Hepatocyte (in vitro differentiated cells): ENCODE measurements around the gene SORCS2. TPM values are rescaled to one million over a fixed set of nuclear protein-coding genes. Genes with fewer than 3 reads are reported as not detected.
A peak's percentile ranks its signal among the peaks of the same experiment; 100 is the strongest.

ENCODE experiments used
- DNase-seq: peaks from one replicate; pipeline ENCODE4 v3.0.0-alpha.2; 2016; ENCODE audit warnings: low spot score
- H2AFZ ChIP-seq: fragments of 200-600 bp; sonication (generic); 2 replicates; pipeline ENCODE4 v1.6.0; 2016; ENCODE audit warnings: antibody characterized with exemption, mild to moderate bottlenecking
- H3K27ac ChIP-seq: fragments of 200-600 bp; sonication (generic); 2 replicates; pipeline ENCODE4 v1.5.1; 2016; ENCODE audit warnings: mild to moderate bottlenecking
- H3K27me3 ChIP-seq: fragments of 200-600 bp; sonication (generic); 2 replicates; pipeline ENCODE4 v1.6.1; 2016
- H3K36me3 ChIP-seq: fragments of 200-600 bp; sonication (generic); replicated peaks from 2 replicates; pipeline ENCODE4 v1.5.1; 2016; ENCODE audit warnings: low read depth; ENCODE audit not compliant: insufficient read depth
- H3K4me1 ChIP-seq: fragments of 200-600 bp; sonication (generic); 2 replicates; pipeline ENCODE4 v1.5.1; 2016; ENCODE audit warnings: mild to moderate bottlenecking, moderate library complexity; ENCODE audit not compliant: insufficient read depth
- H3K4me2 ChIP-seq: fragments of 200-600 bp; sonication (generic); 2 replicates; pipeline ENCODE4 v1.6.0; 2016
- H3K4me3 ChIP-seq: fragments of 200-600 bp; sonication (generic); 2 replicates; pipeline ENCODE4 v1.5.1; 2016; ENCODE audit warnings: mild to moderate bottlenecking
- H3K79me2 ChIP-seq: fragments of 200-600 bp; sonication (generic); 2 replicates; pipeline ENCODE4 v1.6.0; 2017; ENCODE audit warnings: mild to moderate bottlenecking
- H3K9me2 ChIP-seq: fragments of 200-600 bp; sonication (generic); replicated peaks from 2 replicates; pipeline ENCODE4 v1.6.0; 2017; ENCODE audit warnings: mild to moderate bottlenecking; ENCODE audit not compliant: insufficient read depth
- H3K9me3 ChIP-seq: fragments of 200-600 bp; sonication (generic); 2 replicates; pipeline ENCODE4 v1.5.1; 2016; ENCODE audit warnings: low read depth, mild to moderate bottlenecking
- H4K20me1 ChIP-seq: fragments of 200-600 bp; sonication (generic); 2 replicates; pipeline ENCODE4 v1.6.0; 2016; ENCODE audit warnings: mild to moderate bottlenecking; ENCODE audit not compliant: insufficient read depth, poor library complexity, severe bottlenecking
- EZH2 ChIP-seq: fragments of 200-600 bp; sonication (generic); IDR thresholded peaks from 2 replicates; pipeline ENCODE4 v1.6.1; 2016; ENCODE audit warnings: antibody characterized with exemption, mild to moderate bottlenecking, borderline replicate concordance
- EZH2phosphoT487 ChIP-seq: fragments of 200-600 bp; sonication (generic); IDR thresholded peaks from one replicate; pipeline ENCODE4 v1.6.1; 2018; ENCODE audit warnings: antibody characterized with exemption, mild to moderate bottlenecking, low read depth, moderate library complexity; ENCODE audit not compliant: unreplicated experiment, severe bottlenecking
- WGBS: methylation state at CpG from one replicate; pipeline ENCODE4 v1.1.6; 2016; ENCODE audit warnings: low lambda C conversion rate; ENCODE audit errors: missing lambda C conversion rate; 5-methylcytosine and 5-hydroxymethylcytosine counted together
- polyA plus RNA-seq: library from polyadenylated mRNA; unstranded; fragments of >200 nt; fragmentation: Nextera tagmentation; extraction: Ambion mirVana; gene quantifications from 2 replicates; pipeline ENCODE4 v1.2.1, GENCODE V29; 2016
- total RNA-seq: library from RNA; depleted of rRNA; stranded (reverse); fragments of >200 nt; gene quantifications from 2 replicates; pipeline ENCODE4 v1.2.3, GENCODE V29; 2014
- TF ChIP-seq, protein P1 (sequence below): fragments of 200-600 bp; sonication (generic); IDR thresholded peaks from 2 replicates; pipeline ENCODE4 v1.5.1; 2016; ENCODE audit warnings: antibody characterized with exemption, mild to moderate bottlenecking; ENCODE audit not compliant: poor library complexity

Gene SORCS2
- total and polyA plus RNA-seq, 2 experiments from 2014 or later: 1.6 to 4.8 TPM

DNA sequence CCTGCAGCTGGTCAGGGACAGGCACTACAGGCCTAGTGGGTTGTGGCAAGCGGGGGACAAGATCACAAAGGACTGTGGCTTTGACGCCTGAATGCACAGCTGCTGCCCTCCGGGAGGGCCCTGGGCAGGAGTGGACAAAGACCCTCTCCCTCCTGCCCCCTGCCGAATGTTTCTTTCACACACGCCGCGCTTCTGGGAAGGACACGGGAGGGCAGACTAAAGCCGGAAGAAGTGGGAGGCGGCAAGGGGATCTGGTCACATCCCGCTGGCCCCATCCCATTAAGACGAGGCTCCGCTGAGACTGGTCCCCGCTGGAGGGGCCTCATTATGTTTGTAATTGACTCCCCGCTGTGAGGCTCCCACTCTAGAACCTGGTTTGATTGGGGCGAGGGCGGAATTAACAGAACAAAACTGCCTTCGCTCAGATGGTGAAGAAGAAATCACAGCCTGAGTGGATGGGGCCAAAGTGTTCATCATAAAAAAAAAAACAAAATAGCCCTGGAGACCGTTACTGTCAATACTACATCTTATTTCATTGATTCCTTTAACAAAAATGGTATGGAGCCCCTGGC, 280.2 kb downstream of the SORCS2 start:
- Histone ChIP-seq H2AFZ (no peak overlapping the region), H3K27me3 (no peaks in the 10 kb centered on the region), H3K4me3 (no peak overlapping the region), H3K9me3 (no peaks in the 10 kb centered on the region), H3K79me2 (no peaks in the 10 kb centered on the region), H3K4me1 (no peaks in the 10 kb centered on the region), H3K36me3 (no peaks in the 10 kb centered on the region), H3K9me2 (no peaks in the 10 kb centered on the region), H3K4me2 (no peak overlapping the region), H3K27ac (no peak overlapping the region), H4K20me1 (no peaks in the 10 kb centered on the region)
- 45% methylated on average over 19 of the region's 19 CpGs for WGBS
- no peak for TF ChIP-seq EZH2
- TF ChIP-seq, protein P1, sequence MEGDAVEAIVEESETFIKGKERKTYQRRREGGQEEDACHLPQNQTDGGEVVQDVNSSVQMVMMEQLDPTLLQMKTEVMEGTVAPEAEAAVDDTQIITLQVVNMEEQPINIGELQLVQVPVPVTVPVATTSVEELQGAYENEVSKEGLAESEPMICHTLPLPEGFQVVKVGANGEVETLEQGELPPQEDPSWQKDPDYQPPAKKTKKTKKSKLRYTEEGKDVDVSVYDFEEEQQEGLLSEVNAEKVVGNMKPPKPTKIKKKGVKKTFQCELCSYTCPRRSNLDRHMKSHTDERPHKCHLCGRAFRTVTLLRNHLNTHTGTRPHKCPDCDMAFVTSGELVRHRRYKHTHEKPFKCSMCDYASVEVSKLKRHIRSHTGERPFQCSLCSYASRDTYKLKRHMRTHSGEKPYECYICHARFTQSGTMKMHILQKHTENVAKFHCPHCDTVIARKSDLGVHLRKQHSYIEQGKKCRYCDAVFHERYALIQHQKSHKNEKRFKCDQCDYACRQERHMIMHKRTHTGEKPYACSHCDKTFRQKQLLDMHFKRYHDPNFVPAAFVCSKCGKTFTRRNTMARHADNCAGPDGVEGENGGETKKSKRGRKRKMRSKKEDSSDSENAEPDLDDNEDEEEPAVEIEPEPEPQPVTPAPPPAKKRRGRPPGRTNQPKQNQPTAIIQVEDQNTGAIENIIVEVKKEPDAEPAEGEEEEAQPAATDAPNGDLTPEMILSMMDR: peak; percentile 16
- no peak for DNase-seq

DNA sequence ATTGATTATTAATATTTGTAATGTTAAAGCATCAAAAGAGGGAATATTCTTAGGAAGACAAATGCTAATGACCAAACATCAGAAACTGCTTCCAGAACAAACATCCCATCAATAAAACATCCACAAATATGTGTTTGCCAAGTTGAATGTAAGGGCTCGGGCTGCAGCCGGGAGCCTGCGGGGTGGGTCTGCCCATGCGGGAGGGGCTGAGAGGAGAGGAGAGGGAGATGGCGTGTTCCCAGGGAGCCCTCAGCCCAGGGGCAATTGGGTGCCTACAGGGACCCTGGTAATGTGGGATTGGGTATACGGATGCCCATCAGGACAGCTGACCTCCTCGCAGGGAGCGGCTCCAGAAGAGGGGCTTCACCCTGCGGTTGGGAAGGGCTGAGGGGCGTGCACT, 280.7 kb downstream of the SORCS2 start:
- H3K4me2 ChIP-seq: no peak overlapping the region
- WGBS: 59% methylated on average over 10 of the region's 10 CpGs
- H3K4me1 ChIP-seq: no peaks in the 10 kb centered on the region
- H2AFZ ChIP-seq: no peak overlapping the region
- H4K20me1 ChIP-seq: no peaks in the 10 kb centered on the region
- no peaks in the 10 kb centered on the region for H3K36me3 ChIP-seq
- no peaks in the 10 kb centered on the region for H3K9me3 ChIP-seq
- TF ChIP-seq, protein P1: no peak
- TF ChIP-seq EZH2 (no peak), EZH2phosphoT487 (no peak)
- H3K27me3 ChIP-seq: no peaks in the 10 kb centered on the region
- H3K79me2 ChIP-seq: no peaks in the 10 kb centered on the region
- no peaks in the 10 kb centered on the region for H3K9me2 ChIP-seq
- H3K27ac ChIP-seq: no peak overlapping the region
- no peak for DNase-seq
- no peak overlapping the region for H3K4me3 ChIP-seq

DNA sequence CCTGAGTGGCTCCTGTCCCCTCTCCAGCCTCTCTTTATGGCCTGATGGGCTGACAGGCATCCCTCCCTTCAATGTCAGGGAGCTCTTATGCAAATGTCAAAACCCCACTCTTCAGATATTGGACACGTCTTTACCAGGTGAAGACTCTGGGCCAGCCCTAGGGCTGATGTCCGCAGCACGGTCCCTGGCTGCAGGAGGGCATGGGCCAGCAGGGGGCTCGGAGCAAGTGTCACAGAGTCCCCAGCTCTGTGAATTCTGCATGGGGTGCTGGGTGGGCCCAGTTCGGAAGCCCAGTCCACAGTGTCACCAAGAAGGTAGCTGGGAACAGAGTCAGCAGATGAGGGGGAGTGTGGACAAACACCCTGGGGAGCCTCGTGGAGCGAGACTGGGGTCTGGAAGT, 282.0 kb downstream of the SORCS2 start:
- Histone ChIP-seq H3K36me3 (no peaks in the 10 kb centered on the region), H3K79me2 (no peaks in the 10 kb centered on the region), H3K27me3 (no peaks in the 10 kb centered on the region), H3K27ac (no peak overlapping the region), H3K9me2 (no peaks in the 10 kb centered on the region), H4K20me1 (no peaks in the 10 kb centered on the region), H3K4me1 (no peaks in the 10 kb centered on the region), H3K4me3 (no peak overlapping the region), H3K4me2 (no peak overlapping the region), H3K9me3 (no peaks in the 10 kb centered on the region), H2AFZ (no peak overlapping the region)
- TF ChIP-seq EZH2 (no peak), EZH2phosphoT487 (no peak)
- TF ChIP-seq, protein P1: no peak
- DNase-seq: no peak
- WGBS: 74% methylated on average over 7 of the region's 7 CpGs

DNA sequence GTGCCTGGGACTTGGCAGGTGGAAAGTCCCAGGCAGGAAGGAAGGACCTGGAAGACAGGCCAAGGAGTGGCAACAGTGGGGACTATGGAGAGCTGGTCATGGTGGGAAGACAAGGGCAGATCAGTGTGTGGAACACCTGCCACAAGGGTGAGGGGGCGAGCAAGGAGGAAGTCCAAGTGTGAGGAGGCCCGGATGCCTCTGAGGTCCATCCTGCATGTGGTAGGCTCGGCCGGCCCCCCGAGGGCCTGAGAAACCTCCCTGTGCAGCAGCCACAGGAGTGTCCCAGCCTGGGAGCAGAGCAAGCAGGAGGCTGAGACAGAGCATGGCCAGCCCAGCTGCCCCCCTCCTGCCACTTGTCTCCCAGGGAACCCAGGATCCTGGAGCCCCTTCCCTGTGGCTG, 282.9 kb downstream of the SORCS2 start:
- Histone ChIP-seq H4K20me1 (no peaks in the 10 kb centered on the region), H3K79me2 (no peaks in the 10 kb centered on the region), H3K9me2 (no peaks in the 10 kb centered on the region), H3K4me2 (no peak overlapping the region), H3K4me3 (no peak overlapping the region), H3K27me3 (no peaks in the 10 kb centered on the region), H2AFZ (no peak overlapping the region), H3K36me3 (no peaks in the 10 kb centered on the region), H3K9me3 (no peaks in the 10 kb centered on the region), H3K4me1 (no peaks in the 10 kb centered on the region), H3K27ac (no peak overlapping the region)
- DNase-seq: no peak
- no peak for TF ChIP-seq EZH2
- no peak for TF ChIP-seq EZH2phosphoT487
- TF ChIP-seq, protein P1: no peak
- WGBS: 95% methylated on average over 5 of the region's 5 CpGs
